ENCODE data around the gene CHFR. TPM values are rescaled to one million over a fixed set of nuclear protein-coding genes. Genes with fewer than 3 reads are reported as not detected.
"Not testable (repeated sequence)": the region's sequence is repeated elsewhere in the genome, so short reads cannot be mapped to it uniquely, and the experiment has no call there.

CHFR gene
- total and polyA plus RNA-seq, 2 experiments from 2014 or later = 23.0 to 42.7 TPM

DNA sequence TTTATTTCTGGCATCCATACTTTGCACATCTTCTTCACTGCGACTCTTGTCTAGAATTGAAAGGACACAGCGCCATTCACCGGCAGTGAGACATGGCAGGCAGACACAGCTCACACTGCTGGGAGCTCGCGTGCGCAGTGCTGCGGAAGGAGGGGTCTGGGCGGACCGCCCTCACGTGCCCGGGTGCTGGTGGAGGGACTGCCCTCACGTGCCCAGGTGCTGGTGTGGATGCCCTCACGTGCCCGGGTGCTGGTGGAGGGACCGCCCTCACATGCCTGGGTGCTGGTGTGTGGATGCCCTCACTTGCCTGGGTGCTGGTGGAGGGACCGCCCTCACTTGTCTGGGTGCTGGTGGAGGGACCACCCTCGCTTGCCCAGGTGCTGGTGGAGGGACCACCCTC is 30.8 kb downstream of the CHFR start:
- Histone ChIP-seq H3K4me2 (no peak overlapping the region), H3K9me2 (ENCODE audit: insufficient read depth) (no peaks in the 10 kb centered on the region), H2AFZ (no peak overlapping the region), H3K79me2 (replicated peaks; ENCODE audit: insufficient read depth) (no peaks in the 10 kb centered on the region), H3K27me3 (ENCODE audit: insufficient read depth) (no peaks in the 10 kb centered on the region), H3K36me3 (ENCODE audit: insufficient read depth) (peaks cover 14% of the 10 kb centered on the region; the same call in 1 of the 2 replicates), H3K27ac (ENCODE audit: low read depth) (no peak overlapping the region), H3F3A (replicated peaks; ENCODE audit: low read depth) (no peaks in the 10 kb centered on the region), H3K4me1 (ENCODE audit: insufficient read depth) (no peaks in the 10 kb centered on the region), H3K4me3 (no peak overlapping the region), H4K20me1 (replicated peaks; ENCODE audit: insufficient read depth) (no peaks in the 10 kb centered on the region; the same call in 1 of the 2 replicates)
- Mint-ChIP-seq H3K36me3 (ENCODE audit: low read depth) (peaks cover 66% of the 10 kb centered on the region), H3K27ac (no peak overlapping the region), H3K9me3 (no peaks in the 10 kb centered on the region; the same call in 2 of the 3 replicates), H3K27me3 (ENCODE audit: insufficient read depth, low read depth, poor library complexity) (peaks cover 2% of the 10 kb centered on the region), H3K4me3 (no peak overlapping the region), H3K4me1 (no peaks in the 10 kb centered on the region; the same call in 2 of the 3 replicates)
- no peak for DNase-seq (ENCODE audit: low spot score)
- TF ChIP-seq STAT1 (IDR thresholded peaks at IDR 0.05; ENCODE audit: unreplicated experiment) (no peak), CREB1 (CRISPR knock-in tag; IDR thresholded peaks at IDR 0.05; ENCODE audit: low read depth) (no peak), JUNB (IDR thresholded peaks at IDR 0.05; ENCODE audit: unreplicated experiment) (no peak), EZH2 (IDR thresholded peaks at IDR 0.05; ENCODE audit: low read depth, unreplicated experiment) (no peak), POLR2AphosphoS5 (IDR thresholded peaks at IDR 0.05; ENCODE audit: low read depth) (no peak)
- TF ChIP-seq, protein P1, sequence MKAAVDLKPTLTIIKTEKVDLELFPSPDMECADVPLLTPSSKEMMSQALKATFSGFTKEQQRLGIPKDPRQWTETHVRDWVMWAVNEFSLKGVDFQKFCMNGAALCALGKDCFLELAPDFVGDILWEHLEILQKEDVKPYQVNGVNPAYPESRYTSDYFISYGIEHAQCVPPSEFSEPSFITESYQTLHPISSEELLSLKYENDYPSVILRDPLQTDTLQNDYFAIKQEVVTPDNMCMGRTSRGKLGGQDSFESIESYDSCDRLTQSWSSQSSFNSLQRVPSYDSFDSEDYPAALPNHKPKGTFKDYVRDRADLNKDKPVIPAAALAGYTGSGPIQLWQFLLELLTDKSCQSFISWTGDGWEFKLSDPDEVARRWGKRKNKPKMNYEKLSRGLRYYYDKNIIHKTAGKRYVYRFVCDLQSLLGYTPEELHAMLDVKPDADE (IDR thresholded peaks at IDR 0.05) = no peak
- no peak for ATAC-seq

DNA sequence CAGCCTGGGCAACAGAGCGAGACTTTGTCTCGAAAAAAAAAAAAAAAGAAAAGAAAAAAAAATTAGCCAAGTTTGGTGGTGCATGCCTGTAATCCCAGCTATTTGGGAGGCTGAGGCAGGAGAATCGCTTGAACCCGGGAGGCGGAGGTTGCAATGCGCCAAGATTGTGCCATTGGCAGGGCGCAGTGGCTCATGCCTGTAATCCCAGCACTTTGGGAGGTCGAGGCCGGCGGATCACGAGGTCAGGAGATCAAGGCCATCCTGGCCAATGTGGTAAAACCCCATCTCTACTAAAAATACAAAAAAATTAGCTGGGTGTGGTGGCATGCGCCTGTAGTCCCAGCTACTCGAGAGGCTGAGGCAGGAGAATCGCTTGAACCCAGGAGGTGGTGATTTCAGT is 32.2 kb downstream of the CHFR start:
- not testable (repeated sequence) for H3K4me1 Mint-ChIP-seq, ATAC-seq

DNA sequence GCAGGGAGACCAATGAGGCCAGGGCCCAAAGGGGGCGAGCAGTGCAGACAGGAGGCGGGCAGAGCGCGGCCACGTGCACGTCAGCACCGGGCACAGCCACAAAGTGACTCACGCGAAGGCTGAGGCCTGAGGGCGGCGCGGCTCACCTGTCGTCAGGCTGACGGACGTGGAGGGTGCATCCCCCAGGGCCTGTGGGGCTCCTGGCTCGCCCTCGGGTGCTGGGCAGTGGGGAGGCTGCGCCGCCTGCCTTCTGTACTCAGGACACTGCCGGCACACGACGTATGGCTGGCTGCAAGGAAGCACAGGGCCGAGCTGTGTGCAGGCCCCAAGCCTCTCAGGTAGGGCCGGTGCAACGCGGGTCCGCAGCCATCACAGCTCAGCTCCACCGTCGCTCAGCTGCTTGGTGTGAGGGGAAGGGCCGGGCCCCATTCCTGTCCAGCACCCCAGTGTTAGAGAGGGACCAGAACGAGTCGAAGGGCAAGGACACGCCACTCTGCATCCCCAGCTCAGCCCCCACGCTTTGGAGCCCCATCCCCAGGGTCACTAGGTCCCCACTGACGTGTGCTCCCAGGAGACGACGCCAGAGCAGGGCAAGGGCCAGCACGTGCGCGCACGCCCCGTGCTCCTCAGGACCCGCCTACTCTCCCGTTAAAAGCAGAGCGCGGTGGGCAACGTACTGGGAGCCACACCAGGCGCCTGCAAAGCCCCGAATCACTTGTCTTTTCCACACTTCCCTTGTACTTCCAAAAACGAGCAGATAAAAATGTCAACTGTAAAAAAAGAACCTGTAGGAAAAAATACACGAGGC is 33.9 kb downstream of the CHFR start:
- no peak overlapping the region for H3K4me3 Mint-ChIP-seq
- Histone ChIP-seq H3K4me2 (no peak overlapping the region), H4K20me1 (replicated peaks; ENCODE audit: insufficient read depth) (peaks cover 1% of the 10 kb centered on the region; the same call in 1 of the 2 replicates), H3K79me2 (replicated peaks; ENCODE audit: insufficient read depth) (no peaks in the 10 kb centered on the region), H3K4me1 (ENCODE audit: insufficient read depth) (no peaks in the 10 kb centered on the region), H3K27me3 (ENCODE audit: insufficient read depth) (no peaks in the 10 kb centered on the region), H3K4me3 (no peak overlapping the region), H2AFZ (no peak overlapping the region), H3K9me2 (ENCODE audit: insufficient read depth) (no peaks in the 10 kb centered on the region), H3K36me3 (ENCODE audit: insufficient read depth) (peaks cover 8% of the 10 kb centered on the region; the same call in 1 of the 2 replicates), H3F3A (replicated peaks; ENCODE audit: low read depth) (0 out of 2 replicates have a peak, but pooled peaks cover 4% of the 10 kb centered on the region), H3K27ac (ENCODE audit: low read depth) (no peak overlapping the region)
- peaks cover 59% of the 10 kb centered on the region for H3K36me3 Mint-ChIP-seq (ENCODE audit: low read depth)
- peaks cover 2% of the 10 kb centered on the region for H3K27me3 Mint-ChIP-seq (ENCODE audit: insufficient read depth, low read depth, poor library complexity)
- peaks cover 2% of the 10 kb centered on the region for H3K4me1 Mint-ChIP-seq
- H3K27ac Mint-ChIP-seq = no peak overlapping the region
- no peak for ATAC-seq
- no peak for DNase-seq (ENCODE audit: low spot score)
- H3K9me3 Mint-ChIP-seq = no peaks in the 10 kb centered on the region
- TF ChIP-seq, protein P2, sequence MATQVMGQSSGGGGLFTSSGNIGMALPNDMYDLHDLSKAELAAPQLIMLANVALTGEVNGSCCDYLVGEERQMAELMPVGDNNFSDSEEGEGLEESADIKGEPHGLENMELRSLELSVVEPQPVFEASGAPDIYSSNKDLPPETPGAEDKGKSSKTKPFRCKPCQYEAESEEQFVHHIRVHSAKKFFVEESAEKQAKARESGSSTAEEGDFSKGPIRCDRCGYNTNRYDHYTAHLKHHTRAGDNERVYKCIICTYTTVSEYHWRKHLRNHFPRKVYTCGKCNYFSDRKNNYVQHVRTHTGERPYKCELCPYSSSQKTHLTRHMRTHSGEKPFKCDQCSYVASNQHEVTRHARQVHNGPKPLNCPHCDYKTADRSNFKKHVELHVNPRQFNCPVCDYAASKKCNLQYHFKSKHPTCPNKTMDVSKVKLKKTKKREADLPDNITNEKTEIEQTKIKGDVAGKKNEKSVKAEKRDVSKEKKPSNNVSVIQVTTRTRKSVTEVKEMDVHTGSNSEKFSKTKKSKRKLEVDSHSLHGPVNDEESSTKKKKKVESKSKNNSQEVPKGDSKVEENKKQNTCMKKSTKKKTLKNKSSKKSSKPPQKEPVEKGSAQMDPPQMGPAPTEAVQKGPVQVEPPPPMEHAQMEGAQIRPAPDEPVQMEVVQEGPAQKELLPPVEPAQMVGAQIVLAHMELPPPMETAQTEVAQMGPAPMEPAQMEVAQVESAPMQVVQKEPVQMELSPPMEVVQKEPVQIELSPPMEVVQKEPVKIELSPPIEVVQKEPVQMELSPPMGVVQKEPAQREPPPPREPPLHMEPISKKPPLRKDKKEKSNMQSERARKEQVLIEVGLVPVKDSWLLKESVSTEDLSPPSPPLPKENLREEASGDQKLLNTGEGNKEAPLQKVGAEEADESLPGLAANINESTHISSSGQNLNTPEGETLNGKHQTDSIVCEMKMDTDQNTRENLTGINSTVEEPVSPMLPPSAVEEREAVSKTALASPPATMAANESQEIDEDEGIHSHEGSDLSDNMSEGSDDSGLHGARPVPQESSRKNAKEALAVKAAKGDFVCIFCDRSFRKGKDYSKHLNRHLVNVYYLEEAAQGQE (IDR thresholded peaks at IDR 0.05; ENCODE audit: unreplicated experiment) = no peak
- no peak for TF ChIP-seq ZNF114 (CRISPR knock-in tag; IDR thresholded peaks at IDR 0.05)
- TF ChIP-seq CREB1 (CRISPR knock-in tag; IDR thresholded peaks at IDR 0.05; ENCODE audit: low read depth) = no peak
- no peak for TF ChIP-seq JUNB (IDR thresholded peaks at IDR 0.05; ENCODE audit: unreplicated experiment)
- no peak for TF ChIP-seq EZH2phosphoT487 (IDR thresholded peaks at IDR 0.05; ENCODE audit: unreplicated experiment)
- TF ChIP-seq EZH2 (IDR thresholded peaks at IDR 0.05; ENCODE audit: low read depth, unreplicated experiment) = no peak
- TF ChIP-seq STAT1 (IDR thresholded peaks at IDR 0.05; ENCODE audit: unreplicated experiment) = no peak

More for the DNA sequence above, 32.2 kb downstream of the CHFR start:
- H3K9me3 Mint-ChIP-seq; H3K4me1 ChIP-seq (ENCODE audit: insufficient read depth); H3F3A ChIP-seq (replicated peaks; ENCODE audit: low read depth); H3K9me2 ChIP-seq (ENCODE audit: insufficient read depth); H3K27ac Mint-ChIP-seq; H2AFZ ChIP-seq; H3K27me3 Mint-ChIP-seq (ENCODE audit: insufficient read depth, low read depth, poor library complexity); H3K36me3 ChIP-seq (ENCODE audit: insufficient read depth); H3K4me2 ChIP-seq; DNase-seq (ENCODE audit: low spot score); H3K27ac ChIP-seq (ENCODE audit: low read depth); H3K79me2 ChIP-seq (replicated peaks; ENCODE audit: insufficient read depth); H3K4me3 Mint-ChIP-seq; H3K4me3 ChIP-seq; H3K27me3 ChIP-seq (ENCODE audit: insufficient read depth); H4K20me1 ChIP-seq (replicated peaks; ENCODE audit: insufficient read depth): not testable (repeated sequence)
- H3K36me3 Mint-ChIP-seq (ENCODE audit: low read depth) = peaks cover 65% of the 10 kb centered on the region

All from GM23338 (cell line).